IMR-90 (cell line): Measurements from ENCODE around the gene EXOC2. TPM values are rescaled to one million over a fixed set of nuclear protein-coding genes. Genes with fewer than 3 reads are reported as not detected.

Experiments used
- ATAC-seq: fragments of 200-7000 bp; cut with Tn5 transposase; 2 replicates; pipeline ENCODE4 v1.9.1; 2020; ENCODE audit warnings: low read depth, mild to moderate bottlenecking, moderate library complexity
- BruUV-seq: library from RNA; stranded (reverse); fragments of 400-500 nt; replicated peaks from 2 replicates; lab custom pipeline; 2021; lab: Mats Ljungman, UMichigan
- CTCF ChIA-PET: fragments of 300-600 bp; formaldehyde crosslinking; extraction: SDS; loops from one replicate; lab custom pipeline; 2021; ENCODE audit warnings: antibody characterized with exemption; lab: Yijun Ruan, JAX
- POLR2A ChIA-PET: fragments of 300-600 bp; sonication (Branson Sonifier 250); formaldehyde crosslinking; loops from one replicate; lab custom pipeline; 2022; ENCODE audit warnings: antibody characterized with exemption; ENCODE audit not compliant: unreplicated experiment; lab: Charles Lee
- DNase-seq: peaks from one replicate; pipeline ENCODE4 v3.0.0; 2013
- H2AFZ ChIP-seq: replicated peaks from 2 replicates; pipeline ENCODE3; 2013; ENCODE audit warnings: low read length, mild to moderate bottlenecking; ENCODE audit not compliant: poor library complexity
- H2AK5ac ChIP-seq: 2 replicates; pipeline ENCODE4 v1.6.1; 2013; ENCODE audit warnings: low read depth, low read length, inconsistent platforms
- H2AK9ac ChIP-seq: replicated peaks from 2 replicates; pipeline ENCODE3; 2013; ENCODE audit warnings: mild to moderate bottlenecking, low read depth, low read length, moderate library complexity; ENCODE audit not compliant: poor library complexity
- H2BK120ac ChIP-seq: 2 replicates; pipeline ENCODE4 v1.6.1; 2013; ENCODE audit warnings: low read depth, low read length, inconsistent platforms
- H2BK15ac ChIP-seq: 3 replicates; pipeline ENCODE4 v1.6.1; 2013; ENCODE audit warnings: low read depth, low read length, inconsistent platforms
- H2BK20ac ChIP-seq: 2 replicates; pipeline ENCODE4 v1.6.1; 2013; ENCODE audit warnings: low read depth, mild to moderate bottlenecking, inconsistent platforms, low read length, moderate library complexity
- H2BK5ac ChIP-seq: 2 replicates; pipeline ENCODE4 v1.6.1; 2013; ENCODE audit warnings: mild to moderate bottlenecking, low read depth, low read length, inconsistent platforms; ENCODE audit not compliant: poor library complexity, severe bottlenecking
- H3K14ac ChIP-seq: replicated peaks from 2 replicates; pipeline ENCODE4 v1.6.1; 2013; ENCODE audit warnings: low read depth, low read length, inconsistent platforms
- H3K18ac ChIP-seq: 2 replicates; pipeline ENCODE4 v1.6.1; 2013; ENCODE audit warnings: low read depth, low read length, control low read depth
- H3K23ac ChIP-seq: 2 replicates; pipeline ENCODE4 v1.6.1; 2013; ENCODE audit warnings: low read depth, low read length, inconsistent platforms
- H3K27ac ChIP-seq: 2 replicates; pipeline ENCODE4 v1.5.1; 2013; ENCODE audit warnings: mild to moderate bottlenecking, control low read depth, low read length; ENCODE audit not compliant: insufficient read depth
- H3K27me3 ChIP-seq: 2 replicates; pipeline ENCODE4 v1.6.1; 2013; ENCODE audit warnings: low read length; ENCODE audit not compliant: control insufficient read depth, insufficient read depth
- H3K36me3 ChIP-seq: 2 replicates; pipeline ENCODE4 v1.6.1; 2013; ENCODE audit warnings: low read length, mixed read lengths; ENCODE audit not compliant: control insufficient read depth, insufficient read depth
- H3K4ac ChIP-seq: 2 replicates; pipeline ENCODE4 v1.6.1; 2013; ENCODE audit warnings: low read depth, low read length, inconsistent platforms
- H3K4me1 ChIP-seq: 2 replicates; pipeline ENCODE4 v1.6.1; 2013; ENCODE audit warnings: low read length, mixed read lengths; ENCODE audit not compliant: control insufficient read depth, insufficient read depth
- H3K4me2 ChIP-seq: 2 replicates; pipeline ENCODE4 v1.6.1; 2013; ENCODE audit warnings: low read depth, mild to moderate bottlenecking, control low read depth, low read length, moderate library complexity
- H3K4me3 ChIP-seq: 2 replicates; pipeline ENCODE4 v1.5.1; 2013; ENCODE audit warnings: low read depth, mild to moderate bottlenecking, control low read depth, low read length, moderate library complexity; ENCODE audit not compliant: insufficient read depth
- H3K56ac ChIP-seq: 2 replicates; pipeline ENCODE4 v1.6.1; 2013; ENCODE audit warnings: low read length, inconsistent platforms; ENCODE audit not compliant: insufficient read depth; ENCODE audit errors: extremely low read depth
- H3K79me1 ChIP-seq, 2 experiments: 2 replicates each; pipeline ENCODE4 v1.6.1; 2013; ENCODE audit warnings: low read length in 2 of 2, inconsistent platforms in 1 of 2, low read depth in 1 of 2
- H3K9ac ChIP-seq: 2 replicates; pipeline ENCODE4 v1.6.1; 2013; ENCODE audit warnings: low read depth, low read length, control low read depth
- H3K9me1 ChIP-seq: 2 replicates; pipeline ENCODE4 v1.6.1; 2013; ENCODE audit warnings: low read length, inconsistent platforms; ENCODE audit not compliant: insufficient read depth
- H3K9me3 ChIP-seq: 2 replicates; pipeline ENCODE4 v1.6.1; 2013; ENCODE audit warnings: low read length; ENCODE audit not compliant: control insufficient read depth, insufficient read depth
- H4K20me1 ChIP-seq: 2 replicates; pipeline ENCODE4 v1.6.1; 2013; ENCODE audit warnings: low read length, inconsistent platforms; ENCODE audit not compliant: insufficient read depth
- H4K5ac ChIP-seq: 2 replicates; pipeline ENCODE4 v1.6.1; 2013; ENCODE audit warnings: mild to moderate bottlenecking, low read depth, low read length, control low read depth
- H4K8ac ChIP-seq, 2 experiments: 2 replicates each; pipeline ENCODE4 v1.6.1; 2013; ENCODE audit warnings: low read depth in 2 of 2, low read length in 2 of 2, control low read depth in 1 of 2, inconsistent platforms in 1 of 2
- H4K91ac ChIP-seq: 2 replicates; pipeline ENCODE4 v1.6.1; 2013; ENCODE audit warnings: low read depth, low read length, inconsistent platforms; ENCODE audit not compliant: insufficient read depth
- CEBPB ChIP-seq: IDR thresholded peaks from 2 replicates; pipeline ENCODE4 v1.6.1; 2012; ENCODE audit warnings: low read depth, low read length, improper control_type of control experiment
- CHD1 ChIP-seq: IDR thresholded peaks from 2 replicates; pipeline ENCODE4 v1.6.1; 2012; ENCODE audit warnings: low read depth, low read length, improper control_type of control experiment
- ELK1 ChIP-seq: fragments of 150-350 bp; IDR thresholded peaks from 2 replicates; pipeline ENCODE4 v1.6.1; 2016; ENCODE audit warnings: low read depth, mild to moderate bottlenecking, low read length, moderate library complexity, borderline replicate concordance
- FOS ChIP-seq: fragments of 150-350 bp; IDR thresholded peaks from 2 replicates; pipeline ENCODE4 v1.6.1; 2016; ENCODE audit warnings: low read depth, low read length
- MAFK ChIP-seq: IDR thresholded peaks from 2 replicates; pipeline ENCODE4 v1.6.1; 2012; ENCODE audit warnings: low read depth, low read length, improper control_type of control experiment
- MXI1 ChIP-seq: IDR thresholded peaks from 2 replicates; pipeline ENCODE4 v1.6.1; 2012; ENCODE audit warnings: low read depth, mild to moderate bottlenecking, low read length, moderate library complexity, borderline replicate concordance
- NFE2L2 ChIP-seq: fragments of 150-350 bp; IDR thresholded peaks from 2 replicates; pipeline ENCODE4 v1.6.1; 2016; ENCODE audit warnings: low read depth, mild to moderate bottlenecking, low read length
- POLR2A ChIP-seq: IDR thresholded peaks from 2 replicates; pipeline ENCODE4 v1.6.1; 2012; ENCODE audit warnings: mild to moderate bottlenecking, low read depth, low read length
- RAD21 ChIP-seq: IDR thresholded peaks from 2 replicates; pipeline ENCODE4 v1.6.1; 2012; ENCODE audit warnings: low read length, improper control_type of control experiment
- RCOR1 ChIP-seq: IDR thresholded peaks from 2 replicates; pipeline ENCODE4 v1.6.1; 2012; ENCODE audit warnings: mild to moderate bottlenecking, low read length, improper control_type of control experiment; ENCODE audit not compliant: insufficient replicate concordance
- SMC3 ChIP-seq: fragments of 150-350 bp; IDR thresholded peaks from 2 replicates; pipeline ENCODE4 v1.6.1; 2016; ENCODE audit warnings: low read depth, mild to moderate bottlenecking, antibody characterized with exemption, low read length, moderate library complexity
- USF2 ChIP-seq: fragments of 150-350 bp; IDR thresholded peaks from 2 replicates; pipeline ENCODE4 v1.6.1; 2017; ENCODE audit warnings: mild to moderate bottlenecking, antibody characterized with exemption, low read length, low read depth
- WGBS, 2 experiments: methylation state at CpG; one replicate each; pipeline versions ENCODE4 v1.1.5 to v1.1.7; 2013; ENCODE audit warnings: missing lambda C conversion rate in 2 of 2; ENCODE audit not compliant: insufficient read length in 1 of 2; ENCODE audit errors: extremely low coverage in 2 of 2; 5-methylcytosine and 5-hydroxymethylcytosine counted together
- dilution Hi-C: fragments of 300-500 bp; cut with HindIII; formaldehyde crosslinking; loops from one replicate; pipeline ENCODE4 v1.14.3; 2018; ENCODE audit warnings: low sequenced_read_pairs; ENCODE audit not compliant: unreplicated experiment
- in situ Hi-C: fragments of 300-500 bp; cut with MboI; formaldehyde crosslinking; loops from 3 replicates; pipeline ENCODE4 v1.14.3; 2019; ENCODE audit warnings: low sequenced_read_pairs, inconsistent platforms, mixed read lengths
- intact Hi-C: fragments of 100-400 bp; cut with micrococcal nuclease; formaldehyde crosslinking; loops from 2 replicates; pipeline ENCODE4 v1.10.0; 2022
- polyA plus RNA-seq, 3 experiments: library from polyadenylated mRNA; depleted of rRNA; stranded (reverse); fragments of >200 nt; gene quantifications; 2 replicates each; pipeline ENCODE4 v1.2.3, GENCODE V29; 2012; ENCODE audit warnings: low replicate concordance in 1 of 3
- total RNA-seq: library from RNA; depleted of rRNA; stranded (reverse); fragments of >200 nt; gene quantifications from 2 replicates; pipeline ENCODE4 v1.2.3, GENCODE V29; 2012

The EXOC2 gene
- total and polyA plus RNA-seq, 2 of the 4 experiments (the other 2 are of a cell fraction) = 13.1 to 37.3 TPM

GRCh38 chr6:570825-571224 is 122.1 kb downstream of the EXOC2 start:
- H3K9me3 ChIP-seq = no peaks in the 10 kb centered on the region; the same call in 1 of the 2 replicates
- H2BK20ac ChIP-seq = no peak overlapping the region
- H3K56ac ChIP-seq = no peak overlapping the region
- no peak overlapping the region for H3K9ac ChIP-seq
- no peak overlapping the region for H3K4me3 ChIP-seq
- H3K79me1 ChIP-seq = no peaks in the 10 kb centered on the region
- dilution Hi-C loops (no loop called here), intact Hi-C loops (no loop called here), in situ Hi-C loops (no loop called here)
- no peak overlapping the region for H3K4ac ChIP-seq
- no peak overlapping the region for H2AK9ac ChIP-seq
- no peak overlapping the region for H4K8ac ChIP-seq
- H3K36me3 ChIP-seq = peaks cover 6% of the 10 kb centered on the region
- no peak overlapping the region for H2BK15ac ChIP-seq
- no TSS peak for BruUV-seq
- H4K91ac ChIP-seq = no peak overlapping the region
- no peaks in the 10 kb centered on the region for H3K4me1 ChIP-seq
- H2AK5ac ChIP-seq = no peak overlapping the region
- no peak overlapping the region for H3K14ac ChIP-seq
- no peak overlapping the region for H3K23ac ChIP-seq
- H2BK5ac ChIP-seq = no peak overlapping the region
- no peak overlapping the region for H2AFZ ChIP-seq
- TF ChIP-seq CHD1 (no peak), MXI1 (no peak), FOS (no peak), ELK1 (no peak), MAFK (no peak), NFE2L2 (no peak), POLR2A (no peak), SMC3 (no peak), RCOR1 (no peak), RAD21 (no peak), USF2 (no peak), CEBPB (no peak)
- H2BK120ac ChIP-seq = no peak overlapping the region
- WGBS, 2 experiments = 100% methylated on average over 2 of the region's 5 CpGs; no CpG with 5 or more reads in 1 of the 2 experiments
- H3K27me3 ChIP-seq = no peaks in the 10 kb centered on the region
- H3K18ac ChIP-seq = no peak overlapping the region
- no peaks in the 10 kb centered on the region for H4K20me1 ChIP-seq
- DNase-seq (no peak), ATAC-seq (no peak)
- POLR2A ChIA-PET = no interaction called here
- H3K4me2 ChIP-seq = no peak overlapping the region
- CTCF ChIA-PET = no interaction called here
- H3K27ac ChIP-seq = no peak overlapping the region
- no peak overlapping the region for H4K5ac ChIP-seq
- peaks cover 11% of the 10 kb centered on the region; the same call in 1 of the 2 replicates for H3K9me1 ChIP-seq
